GM19193 (cell line): ENCODE results near the gene CLNS1A.

Source experiments
- POLR2A ChIP-seq: IDR thresholded peaks from 4 replicates; pipeline ENCODE4 v1.6.1; 2011; ENCODE audit not compliant: insufficient read depth, insufficient read length; ENCODE audit errors: extremely low read depth

Gene CLNS1A

GRCh38 chr11:77642228-77642627 lies 4.6 kb upstream of the CLNS1A start:
- TF ChIP-seq POLR2A: no peak

- no peak for TF ChIP-seq POLR2A
Measured at GRCh38 chr11:77636731-77637344, 756 bp downstream of the CLNS1A start.

GRCh38 chr11:77630157-77630710 lies 7.4 kb downstream of the CLNS1A start:
- no peak for TF ChIP-seq POLR2A

GRCh38 chr11:77619576-77620198 lies 17.9 kb downstream of the CLNS1A start:
- TF ChIP-seq POLR2A: no peak

DNA sequence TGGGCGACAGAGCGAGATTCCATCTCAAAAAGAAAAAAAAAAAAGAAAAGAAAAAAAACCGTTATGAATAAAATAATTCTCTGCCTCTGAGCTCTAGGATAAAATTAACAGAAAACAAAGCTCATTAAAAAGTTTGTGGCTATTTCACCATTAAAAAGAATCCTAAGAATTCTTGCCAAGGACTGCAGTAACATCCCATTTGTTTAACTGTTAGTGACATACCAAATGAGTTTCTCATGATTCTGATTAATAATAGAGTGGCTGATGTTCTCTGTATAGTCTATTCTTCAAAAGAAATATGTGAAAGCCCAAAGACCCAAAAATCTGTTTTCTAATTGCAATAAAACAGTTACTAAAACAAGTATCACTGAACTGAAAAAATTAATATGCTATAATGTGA lies 19.7 kb downstream of the CLNS1A start:
- no peak for TF ChIP-seq POLR2A

- TF ChIP-seq POLR2A: no peak
Measured at GRCh38 chr11:77611921-77612320, 25.7 kb downstream of the CLNS1A start.

DNA sequence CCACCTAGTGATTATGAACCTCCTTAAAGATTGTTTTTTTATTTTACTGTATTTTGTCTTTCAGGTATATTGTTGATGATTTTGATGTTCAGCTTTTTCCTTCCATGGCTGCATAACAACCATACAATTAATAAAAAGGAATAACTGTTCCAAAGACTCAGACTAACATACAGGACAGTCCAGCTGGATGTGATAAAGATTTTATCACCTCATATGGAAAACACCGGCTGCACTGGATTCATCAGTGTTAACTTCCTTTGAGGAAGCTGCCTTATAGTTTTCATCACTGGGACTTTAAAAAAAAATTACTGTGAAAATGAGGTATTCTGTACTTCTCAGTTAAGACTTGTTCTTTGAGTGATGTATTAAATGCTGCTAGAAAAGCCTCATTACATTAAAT lies 28.4 kb downstream of the CLNS1A start:
- TF ChIP-seq POLR2A: no peak

DNA sequence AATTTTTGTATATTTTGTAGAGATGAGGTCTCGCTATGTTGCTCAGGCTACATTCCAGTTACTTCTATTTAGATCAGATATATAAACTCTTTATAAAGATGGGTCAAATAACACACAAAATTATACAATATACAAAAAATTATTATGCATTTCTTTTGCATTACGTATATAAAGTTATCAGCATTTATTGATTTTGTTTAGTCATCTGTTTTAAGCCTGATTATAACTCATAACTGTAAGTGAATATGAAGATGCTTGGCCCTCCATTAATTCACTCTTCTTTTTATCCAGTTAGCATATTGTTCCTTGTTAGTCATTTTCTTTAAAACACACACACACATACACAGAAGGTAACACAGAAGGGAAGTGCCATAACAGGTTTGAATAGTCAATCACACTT lies 33.3 kb downstream of the CLNS1A start:
- TF ChIP-seq POLR2A: no peak

DNA sequence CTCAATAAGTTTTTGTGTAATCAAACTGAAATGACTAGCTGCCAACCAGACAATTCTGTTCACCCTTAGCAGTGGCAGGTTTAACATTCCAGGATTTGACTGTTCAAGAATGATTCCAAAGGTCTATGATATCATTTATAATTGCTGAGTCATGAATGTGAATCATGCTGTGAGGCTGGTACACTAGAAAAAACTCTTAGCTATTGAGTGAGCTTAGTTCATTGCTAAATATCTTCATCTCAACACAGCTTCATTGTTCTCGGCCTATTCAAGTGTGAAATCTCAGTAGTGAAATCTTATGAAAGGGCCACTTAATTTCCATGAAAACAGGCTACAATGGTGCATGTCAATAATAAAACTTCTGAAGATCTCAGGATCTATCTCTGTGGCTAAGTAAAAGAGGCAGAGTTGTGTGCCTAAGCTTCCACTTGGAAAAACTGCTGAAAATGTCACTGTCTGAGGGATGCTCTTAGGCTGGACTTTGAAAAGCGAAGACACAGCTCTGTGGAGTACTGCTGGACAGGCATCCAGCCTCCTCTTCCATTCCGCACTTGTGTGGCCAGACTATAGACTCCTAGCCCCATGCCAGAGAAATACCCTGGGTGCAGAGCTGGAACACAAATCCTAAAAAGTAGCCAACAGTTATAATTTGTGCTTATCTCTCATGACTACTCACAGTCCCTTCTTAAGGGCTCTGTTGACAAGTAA lies 35.1 kb downstream of the CLNS1A start:
- no peak for TF ChIP-seq POLR2A

GRCh38 chr11:77598195-77598594 lies 39.4 kb downstream of the CLNS1A start:
- TF ChIP-seq POLR2A: no peak

DNA sequence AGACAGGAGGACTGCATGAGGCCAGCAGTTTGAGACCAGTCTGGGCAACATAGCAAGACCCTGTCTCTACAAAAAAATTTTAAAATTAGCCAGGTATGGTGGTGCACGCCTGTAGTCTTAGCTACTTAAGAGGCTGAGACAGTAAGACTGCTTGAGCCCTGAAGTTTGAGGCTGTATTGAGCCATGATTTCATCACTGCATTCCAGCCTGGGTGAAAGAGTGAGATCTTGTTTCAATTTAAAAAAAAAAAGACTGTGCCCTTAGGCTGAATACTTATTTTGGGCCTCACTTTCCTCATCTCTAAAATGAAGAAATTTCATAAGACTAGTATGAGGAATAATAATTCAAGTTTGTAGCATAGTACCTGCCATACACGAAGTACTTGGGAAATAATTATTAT lies 41.0 kb downstream of the CLNS1A start:
- TF ChIP-seq POLR2A: no peak

DNA sequence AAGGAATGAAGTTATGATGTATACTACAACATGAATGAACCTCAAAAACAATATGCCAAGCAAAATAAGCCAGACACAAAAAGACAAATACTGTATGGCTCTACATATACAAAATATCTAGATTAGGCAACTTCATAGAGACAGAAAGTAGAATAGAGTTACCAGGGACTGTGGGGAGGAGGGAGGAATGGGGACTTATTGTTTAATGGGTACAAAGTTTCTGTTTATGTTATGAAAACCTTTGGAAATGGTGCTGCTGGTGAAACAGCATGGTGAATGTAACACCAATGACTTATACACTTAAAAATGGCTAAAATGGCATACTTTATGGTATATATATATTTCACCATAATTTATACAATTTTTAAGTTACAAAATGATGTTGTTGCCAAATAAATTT lies 43.7 kb downstream of the CLNS1A start:
- no peak for TF ChIP-seq POLR2A

DNA sequence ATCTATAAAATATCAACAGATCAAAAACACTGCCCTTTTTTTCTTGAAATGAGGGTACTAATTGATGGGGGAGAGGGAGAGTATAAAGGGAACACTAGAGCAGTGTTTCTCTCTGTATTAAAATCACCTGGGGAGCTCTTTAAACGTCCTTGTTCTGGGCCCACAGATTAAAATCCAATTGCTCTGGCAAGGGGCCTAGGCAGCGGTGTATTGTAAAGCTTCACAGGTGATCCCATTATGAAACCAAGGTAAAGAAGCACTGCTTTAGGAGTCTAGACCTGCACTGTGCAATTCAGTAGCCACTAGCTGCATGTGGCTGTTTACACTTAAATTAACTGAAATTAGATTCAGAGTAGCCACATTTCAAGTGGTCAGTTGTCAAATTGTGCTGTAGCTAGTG lies 44.9 kb downstream of the CLNS1A start:
- TF ChIP-seq POLR2A: no peak

DNA sequence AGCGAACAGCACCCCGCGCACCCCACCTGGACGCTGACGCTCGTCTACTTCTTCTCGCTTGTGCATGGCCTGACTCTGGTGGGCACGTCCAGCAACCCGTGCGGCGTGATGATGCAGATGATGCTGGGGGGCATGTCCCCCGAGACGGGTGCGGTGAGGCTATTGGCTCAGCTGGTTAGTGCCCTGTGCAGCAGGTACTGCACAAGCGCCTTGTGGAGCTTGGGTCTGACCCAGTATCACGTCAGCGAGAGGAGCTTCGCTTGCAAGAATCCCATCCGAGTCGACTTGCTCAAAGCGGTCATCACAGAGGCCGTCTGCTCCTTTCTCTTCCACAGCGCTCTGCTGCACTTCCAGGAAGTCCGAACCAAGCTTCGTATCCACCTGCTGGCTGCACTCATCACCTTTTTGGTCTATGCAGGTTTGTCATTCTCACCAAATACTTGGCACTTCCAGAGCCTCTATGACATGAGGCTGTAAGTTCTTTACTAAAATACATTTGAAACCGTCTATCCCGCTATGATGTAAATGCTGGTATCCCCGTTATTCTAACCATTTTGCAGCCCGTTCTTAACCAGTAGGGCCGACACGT lies 47.3 kb downstream of the CLNS1A start:
- TF ChIP-seq POLR2A: no peak

- TF ChIP-seq POLR2A: no peak
Measured at GRCh38 chr11:77589521-77590193, 47.9 kb downstream of the CLNS1A start, which contains the start of gene AQP11. Gene AQP11, plus strand, starts transcription at chr11:77589953. Its CDS starts 40 bp downstream, at chr11:77589993.
